Ishikawa (cell line): ENCODE data around the gene C20orf141.

Experiments used
- EP300 ChIP-seq: IDR thresholded peaks from 2 replicates; pipeline ENCODE4 v1.6.1; 2012; ENCODE audit warnings: borderline replicate concordance
- FOXM1 ChIP-seq: IDR thresholded peaks from 2 replicates; pipeline ENCODE4 v1.6.1; 2012; ENCODE audit warnings: low read depth, borderline replicate concordance
- MAX ChIP-seq: IDR thresholded peaks from 2 replicates; pipeline ENCODE4 v1.6.1; 2012
- USF1 ChIP-seq: IDR thresholded peaks from 2 replicates; pipeline ENCODE4 v1.6.1; 2012
- TF ChIP-seq, protein P1 (sequence below): IDR thresholded peaks from 2 replicates; pipeline ENCODE4 v1.6.1; 2012; ENCODE audit warnings: low read depth, mild to moderate bottlenecking

DNA sequence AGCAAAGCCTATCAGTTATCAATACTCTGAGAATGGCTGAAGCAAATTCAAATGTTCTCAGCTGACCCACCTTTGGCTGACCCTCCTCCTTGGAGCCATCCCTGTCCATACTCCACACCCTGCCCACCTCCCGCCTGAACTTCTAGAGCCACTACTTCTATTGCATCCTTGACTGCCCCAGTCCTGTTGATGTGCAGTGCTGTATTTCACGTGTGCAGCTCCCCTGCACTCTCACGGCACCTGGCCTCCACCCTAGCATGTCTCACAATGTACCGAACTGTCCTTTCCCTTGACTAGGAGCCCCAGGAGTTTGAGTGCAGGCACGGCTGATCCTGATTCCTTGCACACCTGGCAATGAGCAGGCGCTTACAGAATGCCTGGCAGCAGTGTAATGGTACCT, 21.3 kb upstream of the C20orf141 start:
- TF ChIP-seq, protein P1, sequence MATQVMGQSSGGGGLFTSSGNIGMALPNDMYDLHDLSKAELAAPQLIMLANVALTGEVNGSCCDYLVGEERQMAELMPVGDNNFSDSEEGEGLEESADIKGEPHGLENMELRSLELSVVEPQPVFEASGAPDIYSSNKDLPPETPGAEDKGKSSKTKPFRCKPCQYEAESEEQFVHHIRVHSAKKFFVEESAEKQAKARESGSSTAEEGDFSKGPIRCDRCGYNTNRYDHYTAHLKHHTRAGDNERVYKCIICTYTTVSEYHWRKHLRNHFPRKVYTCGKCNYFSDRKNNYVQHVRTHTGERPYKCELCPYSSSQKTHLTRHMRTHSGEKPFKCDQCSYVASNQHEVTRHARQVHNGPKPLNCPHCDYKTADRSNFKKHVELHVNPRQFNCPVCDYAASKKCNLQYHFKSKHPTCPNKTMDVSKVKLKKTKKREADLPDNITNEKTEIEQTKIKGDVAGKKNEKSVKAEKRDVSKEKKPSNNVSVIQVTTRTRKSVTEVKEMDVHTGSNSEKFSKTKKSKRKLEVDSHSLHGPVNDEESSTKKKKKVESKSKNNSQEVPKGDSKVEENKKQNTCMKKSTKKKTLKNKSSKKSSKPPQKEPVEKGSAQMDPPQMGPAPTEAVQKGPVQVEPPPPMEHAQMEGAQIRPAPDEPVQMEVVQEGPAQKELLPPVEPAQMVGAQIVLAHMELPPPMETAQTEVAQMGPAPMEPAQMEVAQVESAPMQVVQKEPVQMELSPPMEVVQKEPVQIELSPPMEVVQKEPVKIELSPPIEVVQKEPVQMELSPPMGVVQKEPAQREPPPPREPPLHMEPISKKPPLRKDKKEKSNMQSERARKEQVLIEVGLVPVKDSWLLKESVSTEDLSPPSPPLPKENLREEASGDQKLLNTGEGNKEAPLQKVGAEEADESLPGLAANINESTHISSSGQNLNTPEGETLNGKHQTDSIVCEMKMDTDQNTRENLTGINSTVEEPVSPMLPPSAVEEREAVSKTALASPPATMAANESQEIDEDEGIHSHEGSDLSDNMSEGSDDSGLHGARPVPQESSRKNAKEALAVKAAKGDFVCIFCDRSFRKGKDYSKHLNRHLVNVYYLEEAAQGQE = no peak
- no peak for TF ChIP-seq EP300
- TF ChIP-seq MAX = no peak
- no peak for TF ChIP-seq USF1
- TF ChIP-seq FOXM1 = no peak
